Omental fat pad (tissue), 4 donors: Measurements from ENCODE around the gene UBIAD1. TPM values are rescaled to one million over a fixed set of nuclear protein-coding genes. Genes with fewer than 3 reads are reported as not detected.

Source experiments
- ATAC-seq: fragments of 150-250 bp; one replicate; pipeline ENCODE4 v1.9.1; 2016; ENCODE audit warnings: mild to moderate bottlenecking, moderate library complexity; ENCODE audit not compliant: low FRiP score
- DNase-seq: peaks from one replicate; pipeline ENCODE4 v3.0.0-alpha.2; 2019; ENCODE audit warnings: low spot score
- CTCF ChIP-seq, 3 donors: fragments of 450-650 bp; IDR thresholded peaks; one replicate each; pipeline ENCODE4 v1.5.1; 2016 to 2017; ENCODE audit warnings: antibody characterized with exemption in 3 of 3, mild to moderate bottlenecking in 3 of 3, moderate library complexity in 2 of 3
- total RNA-seq, 4 donors: library from RNA; depleted of rRNA; stranded (reverse); fragments of >200 nt; gene quantifications; one replicate each; pipeline ENCODE4 v1.1.0, GENCODE V29; 2016

Gene UBIAD1
- total RNA-seq, 4 donors from 2014 or later: 9.3 to 28.2 (median 12.2) TPM

- DNase-seq (no peak), ATAC-seq (no peak)
- no peak for TF ChIP-seq CTCF (IDR thresholded peaks at IDR 0.05)
Measured at GRCh38 chr1:11309385-11309784, 36.4 kb downstream of the UBIAD1 start.

- no peak for ATAC-seq
- TF ChIP-seq CTCF (IDR thresholded peaks at IDR 0.05): no peak
- no peak for DNase-seq
Measured at GRCh38 chr1:11311816-11312755, 39.1 kb downstream of the UBIAD1 start.

GRCh38 chr1:11314959-11315358, 42.0 kb downstream of the UBIAD1 start:
- ATAC-seq (no peak), DNase-seq (no peak)
- no peak for TF ChIP-seq CTCF (IDR thresholded peaks at IDR 0.05)

GRCh38 chr1:11316701-11317100, 43.7 kb downstream of the UBIAD1 start:
- ATAC-seq: no peak
- no peak for TF ChIP-seq CTCF (IDR thresholded peaks at IDR 0.05)
- DNase-seq: no peak

- DNase-seq: no peak
- no peak for TF ChIP-seq CTCF (IDR thresholded peaks at IDR 0.05)
- ATAC-seq: no peak
Measured at GRCh38 chr1:11318982-11319381, 46.0 kb downstream of the UBIAD1 start.

- ATAC-seq (no peak), DNase-seq (no peak)
- TF ChIP-seq CTCF (IDR thresholded peaks at IDR 0.05): no peak
Measured at GRCh38 chr1:11320153-11320936, 47.3 kb downstream of the UBIAD1 start.
